Small intestine (tissue), 7 donors: ENCODE measurements around the gene GOLGA7B. TPM values are rescaled to one million over a fixed set of nuclear protein-coding genes. Genes with fewer than 3 reads are reported as not detected.
"Not testable (repeated sequence)": the region's sequence is repeated elsewhere in the genome, so short reads cannot be mapped to it uniquely, and the experiment has no call there.

Experiments used
- DNase-seq, 2 donors: peaks; one replicate each; pipeline versions ENCODE4 v3.0.0 to v3.0.0-alpha.2; 2013
- FAIRE-seq: peaks from 2 replicates; lab custom pipeline; 2012; peaks lifted over from hg19 to GRCh38; lab: Jason Lieb, UNC
- H3K27ac ChIP-seq, 3 donors: one replicate each; pipeline ENCODE4 v1.5.1; 2013; ENCODE audit warnings: low read length in 2 of 3, mild to moderate bottlenecking in 2 of 3, control low read depth in 1 of 3, inconsistent platforms in 1 of 3, low read depth in 1 of 3, moderate library complexity in 1 of 3
- H3K27me3 ChIP-seq, 3 donors: one replicate each; pipeline ENCODE4 v1.6.1; 2013; ENCODE audit warnings: low read length in 3 of 3, inconsistent platforms in 1 of 3; ENCODE audit not compliant: control insufficient read depth in 3 of 3, insufficient read depth in 3 of 3
- H3K36me3 ChIP-seq, 3 donors: one replicate each; pipeline ENCODE4 v1.6.1; 2013; ENCODE audit warnings: low read length in 3 of 3, inconsistent platforms in 1 of 3, low read depth in 1 of 3, mild to moderate bottlenecking in 1 of 3, moderate library complexity in 1 of 3; ENCODE audit not compliant: control insufficient read depth in 3 of 3, insufficient read depth in 2 of 3
- H3K4me1 ChIP-seq, 3 donors: one replicate each; pipeline ENCODE4 v1.6.1; 2013; ENCODE audit warnings: low read length in 2 of 3, inconsistent platforms in 1 of 3, low read depth in 1 of 3, mild to moderate bottlenecking in 1 of 3, moderate library complexity in 1 of 3; ENCODE audit not compliant: control insufficient read depth in 3 of 3, insufficient read depth in 2 of 3
- H3K4me3 ChIP-seq, 3 donors: one replicate each; pipeline ENCODE4 v1.5.1; 2013; ENCODE audit warnings: low read length in 3 of 3, control low read depth in 1 of 3, inconsistent platforms in 1 of 3, low read depth in 1 of 3, mild to moderate bottlenecking in 1 of 3, moderate library complexity in 1 of 3
- H3K9me3 ChIP-seq, 2 donors: one replicate each; pipeline ENCODE4 v1.6.1; 2013; ENCODE audit warnings: low read depth in 1 of 2, low read length in 1 of 2; ENCODE audit not compliant: control insufficient read depth in 2 of 2, insufficient read depth in 1 of 2
- WGBS, 3 donors: extraction: QIAGEN DNeasy Blood & Tissue Kit; methylation state at CpG; one replicate each; pipeline ENCODE4 v1.1.7; 2013; 5-methylcytosine and 5-hydroxymethylcytosine counted together
- polyA plus RNA-seq, 4 donors: library from polyadenylated mRNA; stranded (reverse) in 3 of 4; unstranded in 1 of 4; fragments of 200-250 nt in 3 of 4; fragments of 120-200 nt in 1 of 4; gene quantifications; one replicate each; pipeline versions ENCODE4 v1.2.1 to v1.2.3, GENCODE V29; 2013
- donor health status: healthy with polysubstance abuse.
- donor health status: control.
- donor health status: control.
- donor health status: Bipolar disorder and iron deficiency.
- donor health status: healthy.

Gene GOLGA7B
- polyA plus RNA-seq, 4 donors: 1.9 to 5.3 (median 4.0) TPM

GRCh38 chr10:97838091-97838490, 11.6 kb upstream of the GOLGA7B start:
- Histone ChIP-seq H3K36me3 (no peaks in the 10 kb centered on the region), H3K27ac (no peak overlapping the region), H3K27me3 (no peaks in the 10 kb centered on the region), H3K4me1 (peaks cover 0 to 6% (median 0%) of the 10 kb centered on the region in 3 donors), H3K4me3 (no peak overlapping the region), H3K9me3 (peaks cover 0 to 14% of the 10 kb centered on the region in 2 donors)
- 94 to 98% (median 96%) methylated on average over 3 of the region's 3 CpGs for WGBS, 3 donors
- DNase-seq (no peak), FAIRE-seq (no peak)

DNA sequence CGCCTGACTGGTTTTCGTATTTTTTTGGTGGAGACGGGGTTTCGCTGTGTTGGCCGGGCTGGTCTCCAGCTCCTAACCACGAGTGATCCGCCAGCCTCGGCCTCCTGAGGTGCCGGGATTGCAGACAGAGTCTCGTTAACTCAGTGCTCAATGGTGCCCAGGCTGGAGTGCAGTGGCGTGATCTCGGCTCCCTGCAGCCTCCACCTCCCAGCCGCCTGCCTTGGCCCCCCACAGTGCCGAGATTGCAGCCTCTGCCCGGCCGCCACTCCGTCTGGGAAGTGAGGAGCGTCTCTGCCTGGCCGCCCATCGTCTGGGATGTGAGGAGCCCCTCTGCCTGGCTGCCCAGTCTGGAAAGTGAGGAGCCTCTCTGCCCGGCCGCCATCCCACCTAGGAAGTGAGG, 8.5 kb upstream of the GOLGA7B start:
- not testable (repeated sequence) for H3K27me3 ChIP-seq, DNase-seq, H3K36me3 ChIP-seq, H3K27ac ChIP-seq, H3K4me1 ChIP-seq, H3K4me3 ChIP-seq, FAIRE-seq
- WGBS, 3 donors: 93 to 99% (median 95%) methylated on average over 12 to 16 of the region's 22 CpGs
- H3K9me3 ChIP-seq: peaks cover 0 to 13% of the 10 kb centered on the region in 2 donors

DNA sequence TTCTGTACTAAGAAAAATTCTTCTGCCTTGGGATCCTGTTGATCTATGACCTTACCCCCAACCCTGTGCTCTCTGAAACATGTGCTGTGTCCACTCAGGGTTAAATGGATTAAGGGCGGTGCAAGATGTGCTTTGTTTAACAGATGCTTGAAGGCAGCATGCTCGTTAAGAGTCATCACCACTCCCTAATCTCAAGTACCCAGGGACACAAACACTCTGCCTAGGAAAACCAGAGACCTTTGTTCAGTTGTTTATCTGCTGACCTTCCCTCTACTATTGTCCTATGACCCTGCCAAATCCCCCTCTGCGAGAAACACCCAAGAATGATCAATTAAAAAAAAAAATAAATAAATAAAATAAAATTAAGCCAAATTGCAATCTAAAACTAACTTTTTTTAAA, 7.5 kb upstream of the GOLGA7B start:
- not testable (repeated sequence) for H3K27ac ChIP-seq, DNase-seq, H3K9me3 ChIP-seq, H3K4me1 ChIP-seq, FAIRE-seq, H3K36me3 ChIP-seq, H3K4me3 ChIP-seq, H3K27me3 ChIP-seq
- WGBS, 3 donors: 9 to 30% (median 11%) methylated on average over 1 to 2 of the region's 3 CpGs

DNA sequence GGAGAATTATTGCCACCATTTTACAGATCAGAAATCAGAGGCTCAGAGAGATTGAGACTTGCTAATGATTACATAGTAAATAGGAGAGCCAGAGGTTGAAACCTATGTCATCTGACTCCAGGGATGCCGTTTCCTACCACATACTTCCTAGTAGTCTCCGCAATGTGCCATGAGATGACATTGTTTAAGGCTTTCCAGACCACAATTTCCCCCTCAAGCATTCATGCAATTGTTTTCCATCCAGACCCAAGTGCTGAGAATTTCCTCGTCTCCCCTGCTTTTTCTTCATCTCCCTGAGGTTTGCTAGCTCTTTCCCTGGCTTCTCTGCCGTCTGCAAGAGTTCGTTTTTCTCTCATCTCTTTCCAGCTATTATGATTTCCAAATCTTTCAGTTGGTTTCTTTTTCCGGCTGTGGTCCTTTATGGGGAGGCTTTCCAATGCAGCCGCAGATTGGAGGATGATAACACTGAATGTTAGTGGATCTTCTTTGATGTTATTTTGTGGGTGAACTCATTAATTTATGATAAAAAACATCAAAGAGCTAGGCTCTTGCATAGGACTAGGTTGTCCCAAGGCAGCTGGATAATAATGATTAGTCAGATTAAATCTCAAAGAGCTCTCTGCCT, 6.9 kb upstream of the GOLGA7B start:
- H3K36me3 ChIP-seq: no peaks in the 10 kb centered on the region
- H3K27ac ChIP-seq: no peak overlapping the region

DNA sequence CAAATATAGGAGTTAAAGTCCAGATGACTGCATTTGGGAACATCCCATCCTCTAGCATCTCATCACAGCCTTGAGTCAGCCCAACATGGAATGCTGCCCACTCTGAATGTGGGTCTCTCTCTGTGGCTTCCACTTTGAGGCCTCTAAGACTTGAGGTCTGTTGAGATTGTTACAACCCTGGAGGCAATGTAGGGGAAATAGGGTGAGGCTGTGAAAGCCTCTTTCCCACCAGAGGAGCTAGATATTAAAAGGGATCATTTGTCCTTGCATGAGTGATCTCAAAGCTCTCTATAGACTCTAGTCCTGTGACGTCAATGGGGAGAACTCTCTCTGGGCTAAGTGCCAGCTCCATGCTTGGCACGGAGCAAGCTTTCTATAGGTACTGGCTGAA, 6.4 kb upstream of the GOLGA7B start:
- DNase-seq (peak in 1 of 2 donors; percentile 75), FAIRE-seq (no peak)
- Histone ChIP-seq H3K9me3 (peaks cover 0 to 8% of the 10 kb centered on the region in 2 donors), H3K4me1 (peaks cover 0 to 6% (median 0%) of the 10 kb centered on the region in 3 donors), H3K36me3 (no peaks in the 10 kb centered on the region), H3K4me3 (no peak overlapping the region), H3K27ac (no peak overlapping the region), H3K27me3 (peaks cover 0 to 2% (median 0%) of the 10 kb centered on the region in 3 donors)
- WGBS, 3 donors: 8 to 40% (median 11%) methylated on average over 2 of the region's 2 CpGs

More for the DNA sequence above, 6.9 kb upstream of the GOLGA7B start:
- no peak for FAIRE-seq
- Histone ChIP-seq H3K9me3 (peaks cover 0 to 8% of the 10 kb centered on the region in 2 donors), H3K27me3 (peaks cover 0 to 2% (median 0%) of the 10 kb centered on the region in 3 donors), H3K4me3 (no peak overlapping the region), H3K4me1 (peaks cover 0 to 6% (median 0%) of the 10 kb centered on the region in 3 donors)
- WGBS, 3 donors: 17 to 31% (median 23%) methylated on average over 7 of the region's 7 CpGs
- DNase-seq: no peak

GRCh38 chr10:97843972-97844371, 5.7 kb upstream of the GOLGA7B start:
- not testable (repeated sequence) for H3K9me3 ChIP-seq, H3K36me3 ChIP-seq, H3K4me1 ChIP-seq, H3K27ac ChIP-seq, DNase-seq, H3K4me3 ChIP-seq, FAIRE-seq, H3K27me3 ChIP-seq
- 90 to 100% (median 95%) methylated on average over 1 of the region's 2 CpGs for WGBS, 3 donors

- H3K27ac ChIP-seq: no peak overlapping the region
- H3K4me3 ChIP-seq: no peak overlapping the region
- peaks cover 0 to 2% (median 2%) of the 10 kb centered on the region in 3 donors for H3K27me3 ChIP-seq
- no peak for FAIRE-seq
- no peaks in the 10 kb centered on the region for H3K36me3 ChIP-seq
- peaks cover 0 to 8% of the 10 kb centered on the region in 2 donors for H3K9me3 ChIP-seq
- no peak for DNase-seq
- WGBS, 3 donors: 90 to 98% (median 96%) methylated on average over 3 of the region's 3 CpGs
- H3K4me1 ChIP-seq: peaks cover 0 to 6% (median 0%) of the 10 kb centered on the region in 3 donors
Measured at GRCh38 chr10:97844678-97845077, 5.0 kb upstream of the GOLGA7B start.

- Histone ChIP-seq H3K27me3 (peaks cover 0 to 14% (median 2%) of the 10 kb centered on the region in 3 donors), H3K4me3 (peak overlapping the region; percentile 53 to 86 (median 65)), H3K27ac (peak overlapping the region in 1 of 3 donors; percentile 63), H3K4me1 (peaks cover 0 to 9% (median 0%) of the 10 kb centered on the region in 3 donors), H3K9me3 (peaks cover 0 to 1% of the 10 kb centered on the region in 2 donors), H3K36me3 (peaks cover 0 to 2% (median 0%) of the 10 kb centered on the region in 3 donors)
- DNase-seq (peak; percentile 54 to 67), FAIRE-seq (no peak)
- WGBS, 3 donors: 0 to 5% (median 2%) methylated on average over 11 to 16 of the region's 16 CpGs
Measured at GRCh38 chr10:97849103-97849686, 448 bp upstream of the GOLGA7B start.
